Sigmoid colon (tissue), 4 donors: ENCODE data around the gene KBTBD12.

Experiments
- POLR2A ChIP-seq, 2 donors: fragments of 450-650 bp; IDR thresholded peaks; one replicate each; pipeline ENCODE4 v1.6.1; 2016; ENCODE audit warnings: antibody characterized with exemption in 2 of 2, mild to moderate bottlenecking in 2 of 2, moderate library complexity in 2 of 2
- POLR2AphosphoS5 ChIP-seq, 4 donors: sonication (generic); formaldehyde crosslinking; IDR thresholded peaks; one replicate each; pipeline ENCODE4 v1.6.1; 2017; ENCODE audit warnings: antibody characterized with exemption in 4 of 4

DNA sequence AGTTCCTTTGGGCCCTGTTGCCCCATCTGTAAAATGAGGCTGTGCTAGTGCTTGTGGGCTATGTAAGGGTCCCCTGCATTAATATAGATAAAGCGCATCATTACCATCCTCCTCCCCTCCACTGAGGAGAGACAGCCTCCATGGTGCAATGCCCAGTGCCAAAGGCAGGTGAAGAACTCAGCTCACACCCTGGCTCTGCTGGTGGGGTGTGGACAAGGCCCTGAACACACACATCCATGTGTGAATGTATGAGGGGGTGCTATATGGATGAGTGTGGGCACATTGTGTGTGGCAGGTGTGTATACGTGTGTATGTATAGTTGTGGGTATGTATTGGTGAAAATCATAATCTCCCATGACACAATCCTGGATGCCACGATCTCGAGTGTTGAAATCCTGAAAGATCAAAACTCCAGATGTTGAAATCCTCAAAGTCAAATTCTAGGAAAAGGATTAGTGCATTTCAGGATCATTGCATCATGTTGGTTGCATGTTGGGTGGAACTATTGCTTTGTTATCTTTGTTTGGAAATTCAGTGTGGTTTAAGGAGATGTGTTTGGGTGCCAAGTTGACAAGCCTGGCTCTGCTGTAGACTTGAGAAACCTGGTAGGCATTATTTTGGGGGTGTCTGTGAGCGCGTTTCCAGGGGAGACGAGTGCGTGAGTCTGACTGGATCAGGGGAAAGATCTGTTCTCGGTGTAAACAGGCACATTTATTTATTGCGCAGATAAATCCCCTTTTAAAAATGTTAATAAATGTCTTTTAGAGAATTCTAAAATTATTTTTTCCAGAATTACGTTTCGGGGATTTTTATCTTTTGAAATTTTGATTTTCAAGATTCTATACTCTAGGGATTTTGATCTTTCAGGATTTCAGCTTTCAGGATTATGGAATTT, 95.2 kb downstream of the KBTBD12 start:
- TF ChIP-seq POLR2A (IDR thresholded peaks at IDR 0.05) (no peak), POLR2AphosphoS5 (IDR thresholded peaks at IDR 0.05) (no peak)
